ENCODE results near the gene VAMP1. TPM values are rescaled to one million over a fixed set of nuclear protein-coding genes. Genes with fewer than 3 reads are reported as not detected.

The VAMP1 gene
- total and polyA plus RNA-seq, 9 of the 15 experiments (the other 6 are each of a cell fraction or from before 2014, with no cell fraction given): 0.76 to 13.2 (median 4.2) TPM

DNA sequence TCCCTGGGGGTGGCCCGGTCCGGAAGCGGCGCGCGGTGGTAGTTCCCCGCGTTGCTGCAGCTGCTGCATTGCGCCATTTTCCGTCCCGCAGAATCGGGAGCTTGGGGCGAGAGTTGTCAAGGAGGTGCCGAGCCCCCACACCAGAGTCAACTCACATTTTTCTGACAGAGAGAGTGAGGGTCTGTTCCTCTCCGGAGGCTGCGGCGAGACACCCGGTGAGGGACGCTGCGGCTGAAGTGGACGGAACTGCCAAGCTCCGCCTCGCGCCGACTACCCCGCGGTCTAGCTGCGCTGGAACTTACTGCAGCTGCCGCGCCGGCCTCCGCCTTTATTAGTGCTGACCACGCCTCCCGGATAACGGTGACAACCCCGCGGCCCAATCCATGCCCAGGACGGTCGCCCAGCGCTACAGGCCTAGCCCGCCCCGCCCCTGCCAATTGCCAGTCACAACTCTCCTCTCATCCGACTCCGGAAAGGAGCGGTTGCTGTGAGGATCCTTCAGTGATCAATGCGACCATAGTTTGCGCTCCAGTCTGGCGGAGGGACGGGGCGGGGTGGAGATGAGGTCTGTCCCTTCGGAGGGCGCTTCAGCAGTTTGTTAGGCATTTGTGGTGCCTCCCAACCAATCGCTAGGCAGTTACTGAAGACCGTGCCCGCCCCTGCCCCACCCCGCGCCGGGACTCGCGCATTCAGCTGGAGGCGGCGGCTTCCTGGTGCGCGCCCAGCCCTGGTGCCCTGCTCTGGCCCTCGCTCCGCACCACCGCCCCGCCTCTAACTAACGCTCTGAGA, at the start of gene VAMP1 (continued):
- TF ChIP-seq, protein P1, sequence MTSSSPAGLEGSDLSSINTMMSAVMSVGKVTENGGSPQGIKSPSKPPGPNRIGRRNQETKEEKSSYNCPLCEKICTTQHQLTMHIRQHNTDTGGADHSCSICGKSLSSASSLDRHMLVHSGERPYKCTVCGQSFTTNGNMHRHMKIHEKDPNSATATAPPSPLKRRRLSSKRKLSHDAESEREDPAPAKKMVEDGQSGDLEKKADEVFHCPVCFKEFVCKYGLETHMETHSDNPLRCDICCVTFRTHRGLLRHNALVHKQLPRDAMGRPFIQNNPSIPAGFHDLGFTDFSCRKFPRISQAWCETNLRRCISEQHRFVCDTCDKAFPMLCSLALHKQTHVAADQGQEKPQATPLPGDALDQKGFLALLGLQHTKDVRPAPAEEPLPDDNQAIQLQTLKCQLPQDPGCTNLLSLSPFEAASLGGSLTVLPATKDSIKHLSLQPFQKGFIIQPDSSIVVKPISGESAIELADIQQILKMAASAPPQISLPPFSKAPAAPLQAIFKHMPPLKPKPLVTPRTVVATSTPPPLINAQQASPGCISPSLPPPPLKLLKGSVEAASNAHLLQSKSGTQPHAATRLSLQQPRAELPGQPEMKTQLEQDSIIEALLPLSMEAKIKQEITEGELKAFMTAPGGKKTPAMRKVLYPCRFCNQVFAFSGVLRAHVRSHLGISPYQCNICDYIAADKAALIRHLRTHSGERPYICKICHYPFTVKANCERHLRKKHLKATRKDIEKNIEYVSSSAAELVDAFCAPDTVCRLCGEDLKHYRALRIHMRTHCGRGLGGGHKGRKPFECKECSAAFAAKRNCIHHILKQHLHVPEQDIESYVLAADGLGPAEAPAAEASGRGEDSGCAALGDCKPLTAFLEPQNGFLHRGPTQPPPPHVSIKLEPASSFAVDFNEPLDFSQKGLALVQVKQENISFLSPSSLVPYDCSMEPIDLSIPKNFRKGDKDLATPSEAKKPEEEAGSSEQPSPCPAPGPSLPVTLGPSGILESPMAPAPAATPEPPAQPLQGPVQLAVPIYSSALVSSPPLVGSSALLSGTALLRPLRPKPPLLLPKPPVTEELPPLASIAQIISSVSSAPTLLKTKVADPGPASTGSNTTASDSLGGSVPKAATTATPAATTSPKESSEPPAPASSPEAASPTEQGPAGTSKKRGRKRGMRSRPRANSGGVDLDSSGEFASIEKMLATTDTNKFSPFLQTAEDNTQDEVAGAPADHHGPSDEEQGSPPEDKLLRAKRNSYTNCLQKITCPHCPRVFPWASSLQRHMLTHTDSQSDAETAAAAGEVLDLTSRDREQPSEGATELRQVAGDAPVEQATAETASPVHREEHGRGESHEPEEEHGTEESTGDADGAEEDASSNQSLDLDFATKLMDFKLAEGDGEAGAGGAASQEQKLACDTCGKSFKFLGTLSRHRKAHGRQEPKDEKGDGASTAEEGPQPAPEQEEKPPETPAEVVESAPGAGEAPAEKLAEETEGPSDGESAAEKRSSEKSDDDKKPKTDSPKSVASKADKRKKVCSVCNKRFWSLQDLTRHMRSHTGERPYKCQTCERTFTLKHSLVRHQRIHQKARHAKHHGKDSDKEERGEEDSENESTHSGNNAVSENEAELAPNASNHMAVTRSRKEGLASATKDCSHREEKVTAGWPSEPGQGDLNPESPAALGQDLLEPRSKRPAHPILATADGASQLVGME (CRISPR knock-in tag; IDR thresholded peaks at IDR 0.05): no peak
- no peak for TF ChIP-seq SRF (CRISPR knock-in tag; IDR thresholded peaks at IDR 0.05)
- no peak for TF ChIP-seq MYNN (IDR thresholded peaks at IDR 0.05)
- no peak for TF ChIP-seq MYNN (CRISPR knock-in tag; IDR thresholded peaks at IDR 0.05)
- TF ChIP-seq NR4A1 (CRISPR knock-in tag; IDR thresholded peaks at IDR 0.05): no peak
- no peak for TF ChIP-seq NR4A1 (tag; IDR thresholded peaks at IDR 0.05)
- TF ChIP-seq, protein P2, sequence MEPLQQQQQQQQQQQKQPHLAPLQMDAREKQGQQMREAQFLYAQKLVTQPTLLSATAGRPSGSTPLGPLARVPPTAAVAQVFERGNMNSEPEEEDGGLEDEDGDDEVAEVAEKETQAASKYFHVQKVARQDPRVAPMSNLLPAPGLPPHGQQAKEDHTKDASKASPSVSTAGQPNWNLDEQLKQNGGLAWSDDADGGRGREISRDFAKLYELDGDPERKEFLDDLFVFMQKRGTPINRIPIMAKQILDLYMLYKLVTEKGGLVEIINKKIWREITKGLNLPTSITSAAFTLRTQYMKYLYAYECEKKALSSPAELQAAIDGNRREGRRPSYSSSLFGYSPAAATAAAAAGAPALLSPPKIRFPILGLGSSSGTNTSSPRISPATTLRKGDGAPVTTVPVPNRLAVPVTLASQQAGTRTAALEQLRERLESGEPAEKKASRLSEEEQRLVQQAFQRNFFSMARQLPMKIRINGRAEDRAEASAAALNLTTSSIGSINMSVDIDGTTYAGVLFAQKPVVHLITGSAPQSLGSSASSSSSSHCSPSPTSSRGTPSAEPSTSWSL (CRISPR knock-in tag; IDR thresholded peaks at IDR 0.05; ENCODE audit: borderline replicate concordance): no peak
- TF ChIP-seq, protein P3, sequence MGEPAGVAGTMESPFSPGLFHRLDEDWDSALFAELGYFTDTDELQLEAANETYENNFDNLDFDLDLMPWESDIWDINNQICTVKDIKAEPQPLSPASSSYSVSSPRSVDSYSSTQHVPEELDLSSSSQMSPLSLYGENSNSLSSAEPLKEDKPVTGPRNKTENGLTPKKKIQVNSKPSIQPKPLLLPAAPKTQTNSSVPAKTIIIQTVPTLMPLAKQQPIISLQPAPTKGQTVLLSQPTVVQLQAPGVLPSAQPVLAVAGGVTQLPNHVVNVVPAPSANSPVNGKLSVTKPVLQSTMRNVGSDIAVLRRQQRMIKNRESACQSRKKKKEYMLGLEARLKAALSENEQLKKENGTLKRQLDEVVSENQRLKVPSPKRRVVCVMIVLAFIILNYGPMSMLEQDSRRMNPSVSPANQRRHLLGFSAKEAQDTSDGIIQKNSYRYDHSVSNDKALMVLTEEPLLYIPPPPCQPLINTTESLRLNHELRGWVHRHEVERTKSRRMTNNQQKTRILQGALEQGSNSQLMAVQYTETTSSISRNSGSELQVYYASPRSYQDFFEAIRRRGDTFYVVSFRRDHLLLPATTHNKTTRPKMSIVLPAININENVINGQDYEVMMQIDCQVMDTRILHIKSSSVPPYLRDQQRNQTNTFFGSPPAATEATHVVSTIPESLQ (CRISPR knock-in tag; IDR thresholded peaks at IDR 0.05): no peak
- no peak for TF ChIP-seq ZFPM2 (CRISPR knock-in tag; IDR thresholded peaks at IDR 0.05)
- TF ChIP-seq, protein P4, sequence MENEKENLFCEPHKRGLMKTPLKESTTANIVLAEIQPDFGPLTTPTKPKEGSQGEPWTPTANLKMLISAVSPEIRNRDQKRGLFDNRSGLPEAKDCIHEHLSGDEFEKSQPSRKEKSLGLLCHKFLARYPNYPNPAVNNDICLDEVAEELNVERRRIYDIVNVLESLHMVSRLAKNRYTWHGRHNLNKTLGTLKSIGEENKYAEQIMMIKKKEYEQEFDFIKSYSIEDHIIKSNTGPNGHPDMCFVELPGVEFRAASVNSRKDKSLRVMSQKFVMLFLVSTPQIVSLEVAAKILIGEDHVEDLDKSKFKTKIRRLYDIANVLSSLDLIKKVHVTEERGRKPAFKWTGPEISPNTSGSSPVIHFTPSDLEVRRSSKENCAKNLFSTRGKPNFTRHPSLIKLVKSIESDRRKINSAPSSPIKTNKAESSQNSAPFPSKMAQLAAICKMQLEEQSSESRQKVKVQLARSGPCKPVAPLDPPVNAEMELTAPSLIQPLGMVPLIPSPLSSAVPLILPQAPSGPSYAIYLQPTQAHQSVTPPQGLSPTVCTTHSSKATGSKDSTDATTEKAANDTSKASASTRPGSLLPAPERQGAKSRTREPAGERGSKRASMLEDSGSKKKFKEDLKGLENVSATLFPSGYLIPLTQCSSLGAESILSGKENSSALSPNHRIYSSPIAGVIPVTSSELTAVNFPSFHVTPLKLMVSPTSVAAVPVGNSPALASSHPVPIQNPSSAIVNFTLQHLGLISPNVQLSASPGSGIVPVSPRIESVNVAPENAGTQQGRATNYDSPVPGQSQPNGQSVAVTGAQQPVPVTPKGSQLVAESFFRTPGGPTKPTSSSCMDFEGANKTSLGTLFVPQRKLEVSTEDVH (IDR thresholded peaks at IDR 0.05; ENCODE audit: low read depth, partially characterized antibody): no peak
